GM21390 (cell line): ENCODE results near the gene CTIF.

Experiments
- ATAC-seq: cut with Tn5 transposase; IDR thresholded peaks from one replicate; pipeline ENCODE4 v1.9.1; 2021; ENCODE audit not compliant: unreplicated experiment

The CTIF gene

DNA sequence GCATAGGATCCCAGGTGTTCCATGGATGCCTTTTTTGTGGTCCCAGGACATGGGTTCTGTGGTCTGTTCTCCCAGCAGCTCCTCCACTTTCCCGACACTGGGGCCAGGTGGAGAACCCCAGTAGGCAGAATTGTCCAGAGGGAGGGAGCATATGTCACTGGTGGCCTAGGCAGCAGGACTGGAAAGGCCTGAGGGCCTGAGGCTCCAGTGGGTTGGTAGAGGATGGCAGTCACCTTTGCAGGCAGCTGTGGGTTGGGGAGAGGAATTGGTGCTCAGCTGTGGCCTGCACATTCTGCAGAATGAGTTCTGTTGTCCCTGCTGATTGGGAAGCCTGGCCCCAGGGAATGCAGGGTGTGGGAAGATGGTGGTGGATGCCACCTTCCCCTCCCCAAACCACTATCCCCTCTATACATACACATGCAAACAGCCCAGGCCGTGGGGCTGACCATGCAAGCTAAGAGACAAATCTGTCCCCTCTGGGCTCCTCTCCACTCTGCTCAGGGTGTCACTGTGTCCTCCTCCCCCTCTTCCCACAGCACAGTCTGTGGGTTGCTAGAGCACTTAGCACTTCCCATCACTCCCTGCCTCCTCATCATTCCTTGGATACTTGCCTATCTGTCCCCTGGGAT is 11.4 kb downstream of the CTIF start:
- ATAC-seq = no peak

DNA sequence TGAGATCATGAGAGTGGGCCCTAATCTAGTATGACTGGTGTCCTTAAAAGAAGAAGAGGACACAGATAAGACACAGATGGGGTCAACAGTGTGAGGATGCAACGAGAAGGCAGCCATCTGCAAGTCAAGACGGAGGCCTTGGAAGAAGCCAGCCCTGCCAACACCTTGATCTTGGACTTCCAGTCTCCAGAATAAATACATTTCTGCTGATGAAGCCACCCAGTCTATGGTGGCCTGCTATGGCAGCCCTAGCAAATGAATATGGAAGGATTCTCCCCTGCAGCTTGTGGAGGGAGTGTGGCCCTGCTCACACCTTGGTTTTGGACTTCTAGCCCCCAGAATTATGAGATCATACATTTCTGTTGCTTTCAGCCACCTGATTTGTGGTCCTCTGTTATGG is 12.3 kb downstream of the CTIF start:
- no peak for ATAC-seq

DNA sequence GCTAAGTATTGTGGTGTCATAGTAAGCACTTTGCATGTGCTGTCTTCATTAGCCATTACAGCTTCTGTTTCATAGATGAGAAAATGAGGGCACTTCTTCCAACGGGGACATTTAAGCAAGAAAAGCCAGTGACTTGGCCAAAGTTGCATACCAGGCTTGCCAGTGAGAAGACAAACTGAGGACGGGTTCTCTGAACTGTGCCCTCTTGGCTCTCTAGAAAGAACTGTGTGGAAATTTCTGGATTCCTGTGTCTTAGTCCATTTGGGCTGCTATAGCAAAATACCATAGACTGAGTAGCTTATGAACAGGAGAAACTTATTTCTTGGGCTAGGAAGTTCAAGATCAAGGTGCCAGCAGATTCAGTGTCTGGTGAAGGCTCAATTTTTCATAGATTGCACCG is 13.3 kb downstream of the CTIF start:
- ATAC-seq = no peak

- no peak for ATAC-seq
These were observed 14.4 kb downstream of the CTIF start for GRCh38 chr18:48553236-48553635.

- no peak for ATAC-seq
These were observed 16.0 kb downstream of the CTIF start for GRCh38 chr18:48554610-48555400.

DNA sequence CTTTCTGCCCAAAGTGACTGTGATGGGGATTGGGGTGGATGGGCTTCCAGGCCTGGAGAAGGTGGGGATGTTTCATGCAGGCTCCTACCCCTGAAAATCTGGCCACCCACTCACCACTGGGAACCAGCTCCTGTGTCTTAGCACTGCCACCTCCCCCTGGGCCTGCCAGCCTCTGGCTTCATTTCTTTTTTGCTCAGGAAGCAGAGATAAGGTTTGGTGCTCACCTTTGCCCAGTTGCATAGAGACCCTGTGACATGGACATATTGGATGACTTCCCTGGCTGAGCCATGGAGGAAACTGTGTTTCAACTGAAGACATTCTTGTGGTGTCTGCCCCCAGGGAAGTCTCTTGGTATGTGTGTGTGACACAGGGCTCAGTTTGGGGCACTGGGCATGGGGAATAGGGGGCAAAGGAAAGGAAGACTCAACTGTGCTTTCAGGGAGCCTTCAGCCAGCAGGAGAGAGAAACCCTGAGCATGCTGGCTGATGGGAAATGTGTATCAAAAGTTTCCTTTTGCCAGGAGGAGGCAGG is 16.7 kb downstream of the CTIF start:
- ATAC-seq = no peak

DNA sequence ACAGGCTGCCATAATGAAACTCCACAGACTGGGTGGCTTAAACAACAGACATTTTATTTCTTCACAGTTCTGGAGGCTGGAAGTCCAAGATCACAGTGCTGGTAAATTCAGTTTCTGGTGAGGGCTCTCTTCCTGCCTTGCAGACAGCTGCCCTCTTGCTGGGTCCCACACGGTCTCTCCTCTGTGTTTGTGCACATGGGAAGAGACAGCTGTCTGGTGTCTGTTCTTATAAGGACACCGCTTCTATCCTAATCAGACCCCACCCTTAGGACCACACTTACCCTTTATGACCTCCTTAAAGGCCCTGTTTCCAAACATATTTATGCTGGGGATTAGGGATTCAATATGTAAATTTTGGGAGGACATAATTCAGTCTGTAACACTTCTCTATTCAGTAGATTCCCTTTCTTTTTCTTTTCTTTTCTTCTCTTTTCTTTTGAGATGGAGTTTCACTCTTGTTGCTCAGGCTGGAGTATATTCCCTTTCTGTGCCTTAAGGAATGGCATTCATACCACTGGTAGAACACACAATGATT is 18.9 kb downstream of the CTIF start:
- ATAC-seq = no peak

GRCh38 chr18:48558248-48558647 is 19.4 kb downstream of the CTIF start:
- ATAC-seq = no peak

DNA sequence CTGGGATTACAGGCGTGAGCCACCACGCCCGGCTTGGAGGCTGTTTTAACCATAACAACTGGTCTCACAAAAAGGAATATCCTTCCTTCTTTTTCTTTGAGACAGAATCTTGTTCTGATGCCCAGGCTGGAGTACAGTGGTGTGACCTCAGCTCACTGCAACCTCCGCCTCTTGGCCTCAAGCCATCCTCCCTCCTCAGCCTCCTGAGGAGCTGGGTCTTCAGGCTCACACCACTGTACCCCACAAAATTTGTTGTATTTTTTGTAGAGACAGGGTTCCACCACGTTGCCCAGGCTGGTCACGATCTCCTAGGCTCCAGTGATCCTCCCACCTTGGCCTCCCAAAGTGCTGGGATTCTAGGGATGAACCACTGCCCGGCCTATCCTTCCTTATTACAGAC is 21.7 kb downstream of the CTIF start:
- no peak for ATAC-seq

DNA sequence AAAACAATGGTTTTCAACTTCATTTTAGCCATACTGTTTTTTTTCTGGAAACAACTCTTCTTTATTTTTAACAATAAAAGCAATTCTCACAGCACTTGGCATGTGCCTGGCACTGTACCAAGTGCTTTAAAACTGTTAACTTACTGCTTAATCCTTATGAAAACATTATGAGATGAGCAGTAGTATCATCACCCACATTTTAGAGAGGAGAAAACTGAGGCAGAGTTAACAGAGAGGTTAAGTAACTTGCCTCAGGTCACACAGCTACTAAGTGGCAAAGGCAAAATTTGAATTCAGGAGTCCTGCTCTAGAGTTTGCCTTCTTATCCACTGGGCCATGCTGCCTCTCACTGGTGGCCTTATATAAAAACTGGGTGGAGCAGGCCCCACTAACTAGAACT is 23.2 kb downstream of the CTIF start:
- ATAC-seq = no peak

GRCh38 chr18:48563027-48563426 is 24.2 kb downstream of the CTIF start:
- no peak for ATAC-seq

DNA sequence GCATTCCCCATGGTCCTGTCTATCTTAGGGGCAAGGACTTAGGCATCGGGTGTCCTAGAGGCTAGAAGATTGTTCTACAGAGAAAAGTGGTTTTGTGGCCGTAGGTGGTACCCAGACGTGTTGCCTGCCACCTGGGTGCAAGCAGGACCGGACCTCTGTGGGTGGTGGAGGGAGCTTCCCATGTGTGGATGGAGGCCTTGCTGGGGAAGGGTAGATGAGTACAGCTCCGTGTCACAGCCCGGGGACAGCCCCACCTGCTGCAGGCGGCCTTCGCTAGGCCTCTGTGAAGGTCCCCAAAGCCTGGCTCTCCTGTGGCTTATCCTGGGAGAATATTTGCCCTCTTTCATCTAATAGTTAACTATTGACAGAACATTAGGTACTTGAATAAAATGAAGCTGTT is 25.3 kb downstream of the CTIF start:
- ATAC-seq = no peak

DNA sequence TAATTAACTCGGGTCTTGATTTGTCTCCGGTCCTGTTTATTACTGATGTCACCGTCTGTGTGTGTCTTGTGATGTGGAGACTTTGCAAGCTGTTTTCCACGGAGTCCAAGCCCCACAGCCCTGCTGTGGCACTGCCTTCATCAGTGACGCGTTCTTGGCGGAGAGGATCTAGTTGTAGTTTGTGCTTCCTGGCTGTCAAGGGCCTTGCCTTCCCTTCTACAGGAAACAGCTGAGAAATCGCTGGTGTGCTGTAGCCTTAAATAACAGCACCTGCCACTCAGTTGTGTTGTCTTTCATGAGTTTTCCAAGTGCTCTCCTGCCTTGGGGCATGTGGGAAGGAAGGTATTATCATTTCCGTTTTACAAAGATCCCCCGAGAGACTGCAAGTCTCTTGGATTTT is 26.3 kb downstream of the CTIF start:
- ATAC-seq = no peak

DNA sequence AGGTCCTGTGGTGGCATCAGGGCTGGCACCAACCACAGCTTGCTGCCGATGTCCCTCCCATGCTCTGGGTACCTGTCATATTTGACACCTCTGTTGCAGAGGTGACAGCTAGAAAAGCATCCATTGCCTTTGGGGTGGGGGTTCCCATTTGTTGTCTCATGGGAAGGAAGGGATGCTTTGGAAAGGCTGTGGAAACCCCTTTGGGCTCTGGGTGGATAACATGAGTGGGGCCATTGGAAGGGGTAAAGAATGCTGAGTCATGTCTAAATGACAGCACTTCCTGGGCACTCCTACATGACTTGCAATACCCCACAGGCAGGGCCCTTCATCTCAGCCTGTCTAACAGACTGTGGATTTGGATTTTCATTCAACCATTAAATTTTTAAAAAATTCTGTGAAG is 27.8 kb downstream of the CTIF start:
- ATAC-seq = no peak

DNA sequence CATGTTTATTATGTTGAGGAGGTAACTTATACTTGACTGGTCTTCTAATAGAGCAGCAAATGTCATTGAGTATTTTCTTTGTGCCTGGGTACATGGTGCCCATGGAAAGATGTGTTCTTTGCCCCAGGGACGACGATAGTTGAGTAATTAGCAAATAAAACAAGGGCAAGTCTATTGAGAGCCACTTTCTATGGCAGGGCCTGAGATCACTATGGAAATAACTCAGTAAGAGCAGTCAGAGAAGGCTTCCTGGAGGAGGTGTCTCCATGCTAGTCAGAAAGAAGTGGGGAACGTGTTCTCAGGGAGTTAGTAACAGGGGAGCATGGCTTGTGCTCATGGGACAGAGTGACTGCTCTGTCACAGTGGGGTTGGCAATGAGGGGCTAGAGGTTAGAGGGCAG is 28.6 kb downstream of the CTIF start:
- ATAC-seq = no peak

GRCh38 chr18:48569139-48569914 is 30.5 kb downstream of the CTIF start:
- no peak for ATAC-seq

DNA sequence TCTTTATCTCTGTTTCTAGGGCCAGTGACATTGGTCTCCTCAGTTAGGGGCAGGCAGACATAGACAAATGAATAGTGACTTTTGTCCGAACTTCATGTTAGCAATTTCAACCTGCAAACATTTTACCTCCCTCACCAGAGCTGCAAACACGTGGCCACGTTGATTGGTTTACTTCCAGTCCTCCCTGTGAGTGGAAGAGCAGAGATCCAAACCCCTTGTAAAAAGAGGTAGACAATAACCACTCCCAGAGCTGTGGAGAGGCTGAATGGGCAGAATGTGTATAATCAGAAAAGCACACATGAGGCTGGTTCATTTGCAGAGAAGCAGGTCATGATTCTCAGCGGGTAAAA is 31.1 kb downstream of the CTIF start:
- ATAC-seq = no peak

- no peak for ATAC-seq
These were observed 31.5 kb downstream of the CTIF start for GRCh38 chr18:48570313-48570712.

DNA sequence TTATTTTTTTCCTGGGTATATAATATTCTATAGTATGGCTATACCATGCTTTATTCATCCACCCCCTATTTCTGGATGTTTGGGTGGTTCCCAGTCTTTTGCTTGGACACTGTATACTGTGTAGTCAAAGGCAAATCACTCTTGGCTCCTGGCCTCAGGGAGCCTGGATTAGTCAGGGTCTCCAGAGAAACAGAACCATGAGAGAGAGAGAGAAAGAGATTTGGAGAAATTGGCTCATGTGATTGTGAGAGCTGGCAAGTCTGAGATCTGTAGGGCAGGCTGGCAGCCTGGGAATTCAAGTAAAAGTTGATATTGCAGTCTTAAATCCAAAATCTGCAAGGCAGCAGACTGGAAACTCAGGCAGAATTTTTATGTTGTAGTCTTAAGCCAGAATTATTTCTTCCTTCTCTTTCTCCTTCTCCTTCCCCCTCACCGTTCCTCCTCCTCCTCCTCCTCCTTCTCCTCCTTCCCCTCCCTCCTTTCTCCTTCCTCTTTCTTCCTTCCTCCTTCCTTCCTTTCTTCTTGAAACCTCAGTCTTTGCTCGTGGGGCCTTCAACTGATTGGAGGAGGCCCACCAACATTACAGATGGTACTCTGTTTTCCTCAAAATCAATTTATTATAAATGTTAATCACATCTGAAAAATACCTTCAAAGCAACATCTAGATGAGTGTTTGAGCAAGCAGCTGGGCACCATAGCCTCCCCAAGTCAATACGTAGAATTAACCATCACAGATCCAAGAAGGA is 33.0 kb downstream of the CTIF start:
- no peak for ATAC-seq

- no peak for ATAC-seq
These were observed 33.7 kb downstream of the CTIF start for GRCh38 chr18:48572402-48573126.
